HL-60 (cell line): ENCODE data around the gene PPBP.

ENCODE experiments used
- GABPA ChIP-seq: IDR thresholded peaks from 2 replicates; pipeline ENCODE4 v1.6.1; 2012; ENCODE audit warnings: low read depth
- POLR2AphosphoS5 ChIP-seq: IDR thresholded peaks from 2 replicates; pipeline ENCODE4 v1.6.1; 2012; ENCODE audit warnings: low read depth
- TF ChIP-seq, protein P1 (sequence below): IDR thresholded peaks from one replicate; pipeline ENCODE4 v1.5.1; 2011; ENCODE audit warnings: low read length, control low read depth, inconsistent platforms; ENCODE audit not compliant: insufficient read depth
- TF ChIP-seq, protein P2 (sequence below): IDR thresholded peaks from 2 replicates; pipeline ENCODE4 v1.6.1; 2012; ENCODE audit warnings: low read depth; ENCODE audit not compliant: insufficient replicate concordance

DNA sequence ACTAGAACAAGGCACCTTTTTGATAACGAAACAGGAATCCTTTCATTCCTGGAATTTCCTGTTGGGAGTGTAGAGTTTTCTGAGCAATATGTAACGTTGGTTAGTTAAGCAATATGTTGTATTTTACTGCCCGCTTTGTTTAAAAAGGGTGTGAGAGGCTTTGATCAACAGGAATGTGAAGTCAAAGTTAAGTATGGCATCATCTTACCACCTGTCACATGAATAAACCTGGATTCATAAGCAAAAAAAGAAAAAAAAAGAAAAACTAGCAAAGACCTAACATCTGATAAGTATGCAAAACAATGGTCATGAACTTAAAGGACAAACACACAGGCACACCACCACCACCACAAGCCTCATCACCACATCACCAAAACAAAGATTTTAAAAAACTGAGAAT is 17.5 kb upstream of the PPBP start:
- TF ChIP-seq, protein P1, sequence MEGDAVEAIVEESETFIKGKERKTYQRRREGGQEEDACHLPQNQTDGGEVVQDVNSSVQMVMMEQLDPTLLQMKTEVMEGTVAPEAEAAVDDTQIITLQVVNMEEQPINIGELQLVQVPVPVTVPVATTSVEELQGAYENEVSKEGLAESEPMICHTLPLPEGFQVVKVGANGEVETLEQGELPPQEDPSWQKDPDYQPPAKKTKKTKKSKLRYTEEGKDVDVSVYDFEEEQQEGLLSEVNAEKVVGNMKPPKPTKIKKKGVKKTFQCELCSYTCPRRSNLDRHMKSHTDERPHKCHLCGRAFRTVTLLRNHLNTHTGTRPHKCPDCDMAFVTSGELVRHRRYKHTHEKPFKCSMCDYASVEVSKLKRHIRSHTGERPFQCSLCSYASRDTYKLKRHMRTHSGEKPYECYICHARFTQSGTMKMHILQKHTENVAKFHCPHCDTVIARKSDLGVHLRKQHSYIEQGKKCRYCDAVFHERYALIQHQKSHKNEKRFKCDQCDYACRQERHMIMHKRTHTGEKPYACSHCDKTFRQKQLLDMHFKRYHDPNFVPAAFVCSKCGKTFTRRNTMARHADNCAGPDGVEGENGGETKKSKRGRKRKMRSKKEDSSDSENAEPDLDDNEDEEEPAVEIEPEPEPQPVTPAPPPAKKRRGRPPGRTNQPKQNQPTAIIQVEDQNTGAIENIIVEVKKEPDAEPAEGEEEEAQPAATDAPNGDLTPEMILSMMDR = no peak
- TF ChIP-seq POLR2AphosphoS5 = no peak
- TF ChIP-seq GABPA = no peak
- TF ChIP-seq, protein P2, sequence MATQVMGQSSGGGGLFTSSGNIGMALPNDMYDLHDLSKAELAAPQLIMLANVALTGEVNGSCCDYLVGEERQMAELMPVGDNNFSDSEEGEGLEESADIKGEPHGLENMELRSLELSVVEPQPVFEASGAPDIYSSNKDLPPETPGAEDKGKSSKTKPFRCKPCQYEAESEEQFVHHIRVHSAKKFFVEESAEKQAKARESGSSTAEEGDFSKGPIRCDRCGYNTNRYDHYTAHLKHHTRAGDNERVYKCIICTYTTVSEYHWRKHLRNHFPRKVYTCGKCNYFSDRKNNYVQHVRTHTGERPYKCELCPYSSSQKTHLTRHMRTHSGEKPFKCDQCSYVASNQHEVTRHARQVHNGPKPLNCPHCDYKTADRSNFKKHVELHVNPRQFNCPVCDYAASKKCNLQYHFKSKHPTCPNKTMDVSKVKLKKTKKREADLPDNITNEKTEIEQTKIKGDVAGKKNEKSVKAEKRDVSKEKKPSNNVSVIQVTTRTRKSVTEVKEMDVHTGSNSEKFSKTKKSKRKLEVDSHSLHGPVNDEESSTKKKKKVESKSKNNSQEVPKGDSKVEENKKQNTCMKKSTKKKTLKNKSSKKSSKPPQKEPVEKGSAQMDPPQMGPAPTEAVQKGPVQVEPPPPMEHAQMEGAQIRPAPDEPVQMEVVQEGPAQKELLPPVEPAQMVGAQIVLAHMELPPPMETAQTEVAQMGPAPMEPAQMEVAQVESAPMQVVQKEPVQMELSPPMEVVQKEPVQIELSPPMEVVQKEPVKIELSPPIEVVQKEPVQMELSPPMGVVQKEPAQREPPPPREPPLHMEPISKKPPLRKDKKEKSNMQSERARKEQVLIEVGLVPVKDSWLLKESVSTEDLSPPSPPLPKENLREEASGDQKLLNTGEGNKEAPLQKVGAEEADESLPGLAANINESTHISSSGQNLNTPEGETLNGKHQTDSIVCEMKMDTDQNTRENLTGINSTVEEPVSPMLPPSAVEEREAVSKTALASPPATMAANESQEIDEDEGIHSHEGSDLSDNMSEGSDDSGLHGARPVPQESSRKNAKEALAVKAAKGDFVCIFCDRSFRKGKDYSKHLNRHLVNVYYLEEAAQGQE = no peak
